Erythroblast (primary cell): ENCODE measurements around the gene ELAVL4.

Experiments used
- GATA1 ChIP-seq: IDR thresholded peaks from 2 replicates; pipeline ENCODE4 v1.6.1; 2011; ENCODE audit warnings: low read depth, mild to moderate bottlenecking, control low read depth, low read length, moderate library complexity
- POLR2A ChIP-seq: IDR thresholded peaks from 2 replicates; pipeline ENCODE4 v1.6.1; 2011; ENCODE audit warnings: mild to moderate bottlenecking, low read length

GRCh38 chr1:50129201-50129600 lies 20.5 kb downstream of the ELAVL4 start:
- no peak for TF ChIP-seq POLR2A
- TF ChIP-seq GATA1, result no peak
